K562 (cell line): ENCODE measurements around the gene ADGRF5.

Source experiments
- CBFA2T2 ChIP-seq: fragments of 450-650 bp; conservative IDR thresholded peaks from 2 replicates; pipeline ENCODE4 v1.6.1; 2017; ENCODE audit warnings: mild to moderate bottlenecking
- CTCF ChIP-seq, 3 experiments: IDR thresholded peaks in 2 of 3; conservative IDR thresholded peaks in 1 of 3; 2 replicates each; pipeline ENCODE4 v1.5.1; 2011 to 2012; ENCODE audit warnings: low read length in 3 of 3, mild to moderate bottlenecking in 3 of 3, control low read depth in 2 of 3, improper control_type of control experiment in 1 of 3, inconsistent platforms in 1 of 3, low read depth in 1 of 3, mixed read lengths in 1 of 3, moderate library complexity in 1 of 3; ENCODE audit not compliant: insufficient read depth in 2 of 3
- RBM15 ChIP-seq: fragments of 200-400 bp; formaldehyde crosslinking; IDR thresholded peaks from 2 replicates; pipeline ENCODE4 v1.6.1; 2018; ENCODE audit warnings: mild to moderate bottlenecking, low read length, moderate library complexity; ENCODE audit not compliant: insufficient read depth
- ZNF253 ChIP-seq: fragments of 250-450 bp; sonication (Bioruptor Pico); conservative IDR thresholded peaks from 2 replicates; pipeline ENCODE4 v1.6.1; 2021; ENCODE audit warnings: mild to moderate bottlenecking

GRCh38 chr6:46917002-46917545 is 4.7 kb downstream of the ADGRF5 start:
- TF ChIP-seq CTCF (IDR thresholded peaks at IDR 0.05 in 2 of 3, conservative IDR thresholded peaks at IDR 0.05 in 1 of 3; ENCODE audit: insufficient read depth in 2 of 3, low read depth in 1 of 3, low read length in 3 of 3) (no peak), CBFA2T2 (no peak), ZNF253 (no peak), RBM15 (no peak)
